ENCODE results near the gene TRIAP1.

DNA sequence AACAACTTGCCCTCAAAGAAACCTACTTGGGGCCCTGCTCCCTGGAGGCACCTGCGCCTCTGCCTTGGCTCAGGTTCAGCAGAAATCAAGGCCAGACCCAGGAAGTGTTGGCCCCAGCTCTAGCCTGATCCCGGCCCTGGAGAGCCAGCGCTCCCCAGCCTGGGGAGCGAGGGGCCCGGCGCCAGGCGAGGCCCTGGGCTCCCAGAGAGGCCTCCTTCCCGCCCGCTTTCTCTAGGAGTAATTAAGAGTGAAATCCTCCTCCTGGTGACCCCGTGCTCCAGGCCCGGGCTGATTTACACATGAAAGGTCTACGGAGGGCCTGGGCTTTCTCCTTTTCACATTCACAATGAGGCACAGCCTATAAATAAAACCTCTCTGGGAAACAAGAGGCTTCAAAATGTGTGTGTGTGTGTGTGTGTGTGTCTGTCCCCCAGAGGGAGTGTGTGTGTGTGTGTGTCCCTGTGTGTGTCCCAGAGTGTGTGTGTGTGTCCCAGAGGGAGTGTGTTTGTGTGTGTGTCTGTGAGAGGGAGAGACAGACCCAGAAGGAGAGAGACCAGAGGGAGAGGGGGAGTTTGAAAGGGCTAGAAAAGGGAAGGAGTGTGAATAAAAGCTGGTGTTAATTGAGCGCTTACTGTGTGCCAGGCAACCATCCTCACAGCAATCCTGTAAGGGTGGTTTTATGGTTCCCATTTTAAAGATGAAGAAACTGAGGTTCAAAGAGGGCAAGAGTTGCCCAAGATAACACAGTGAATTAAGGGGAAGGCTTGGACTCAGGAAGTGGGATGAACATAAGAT, 32.1 kb downstream of the TRIAP1 start:
- TF ChIP-seq CTCF (IDR thresholded peaks at IDR 0.05) = no peak
- TF ChIP-seq POLR2AphosphoS5 (IDR thresholded peaks at IDR 0.05) = no peak
- no peak for TF ChIP-seq POLR2A (IDR thresholded peaks at IDR 0.05)
